ENCODE data around the gene ERI2.
"Not testable (repeated sequence)": the region's sequence is repeated elsewhere in the genome, so short reads cannot be mapped to it uniquely, and the experiment has no call there.

ERI2 gene

GRCh38 chr16:20763461-20764232, 42.6 kb downstream of the ERI2 start, which contains the start of gene ACSM3:
Gene ACSM3 (plus strand): TSS chr16:20764014. CDS start chr16:20770035, 6,021 bp downstream.
- H3K4me3 ChIP-seq (ENCODE audit: low read length) = peak within 1 kb of the TSS; percentile 77; the same call in 1 of the 2 replicates
- TF ChIP-seq ZNF274 (IDR thresholded peaks at IDR 0.05; ENCODE audit: low read depth, low read length) = no peak

DNA sequence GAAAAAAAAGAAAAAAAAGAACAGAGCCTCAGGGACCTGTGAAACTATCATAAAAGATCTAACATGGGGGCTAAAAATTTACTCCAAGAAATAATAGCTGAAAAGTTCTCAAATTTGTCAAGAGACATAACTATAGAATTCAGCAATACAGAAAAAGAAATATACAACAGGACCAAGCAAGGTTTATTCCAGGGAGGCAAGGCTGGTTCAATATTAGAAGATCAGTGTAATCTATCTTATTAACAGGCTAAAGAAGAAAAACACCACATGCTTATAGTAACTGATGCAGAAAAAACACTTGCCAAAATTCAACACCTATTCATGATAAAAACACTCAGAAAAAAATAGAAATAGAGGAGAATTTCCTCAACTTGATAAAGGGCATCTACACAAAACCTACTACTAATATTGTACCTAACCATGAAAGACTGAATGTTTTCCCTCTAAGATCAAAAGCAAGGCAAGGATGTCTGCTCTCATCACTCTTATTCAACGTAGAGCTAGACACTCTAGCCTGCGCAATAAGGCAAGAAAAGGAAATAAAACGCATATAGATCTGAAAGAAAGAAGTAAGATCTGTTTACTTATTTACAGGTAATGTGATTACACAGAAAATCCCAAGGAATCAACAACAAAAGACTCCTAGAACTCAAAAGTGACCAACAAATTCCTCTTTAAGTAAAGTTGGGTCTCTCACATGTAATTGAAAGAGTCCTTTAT, 43.7 kb downstream of the ERI2 start:
- no peak overlapping the region for H3K4me3 ChIP-seq (ENCODE audit: low read length)

GRCh38 chr16:20761175-20761574, 45.1 kb downstream of the ERI2 start:
- TF ChIP-seq ZNF274 (IDR thresholded peaks at IDR 0.05; ENCODE audit: low read depth, low read length) = no peak
- no peak overlapping the region for H3K4me3 ChIP-seq (ENCODE audit: low read length)

More for the DNA sequence above, 43.7 kb downstream of the ERI2 start:
- TF ChIP-seq ZNF274 (IDR thresholded peaks at IDR 0.05; ENCODE audit: low read depth, low read length) = no peak

DNA sequence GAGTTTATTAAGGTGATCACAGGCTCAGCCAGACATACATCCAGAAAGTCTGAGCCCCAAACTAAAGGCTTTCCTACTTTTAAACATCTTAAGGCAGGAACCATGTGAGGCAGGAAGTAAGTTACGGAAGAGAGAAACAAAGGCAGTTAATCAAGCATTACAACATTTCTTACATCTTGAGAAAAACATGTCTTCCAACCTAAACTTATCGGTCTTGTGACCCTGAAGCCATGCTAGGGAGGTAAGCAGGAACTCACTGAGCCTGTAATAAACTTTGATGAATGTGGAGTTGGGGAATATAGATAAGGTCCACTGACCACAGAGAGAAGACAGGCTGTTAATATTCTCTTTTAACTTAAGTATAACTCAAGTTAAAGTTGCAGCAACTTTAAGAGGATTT, 45.9 kb downstream of the ERI2 start:
- TF ChIP-seq ZNF274 (IDR thresholded peaks at IDR 0.05; ENCODE audit: low read depth, low read length) = no peak
- no peak overlapping the region for H3K4me3 ChIP-seq (ENCODE audit: low read length)

DNA sequence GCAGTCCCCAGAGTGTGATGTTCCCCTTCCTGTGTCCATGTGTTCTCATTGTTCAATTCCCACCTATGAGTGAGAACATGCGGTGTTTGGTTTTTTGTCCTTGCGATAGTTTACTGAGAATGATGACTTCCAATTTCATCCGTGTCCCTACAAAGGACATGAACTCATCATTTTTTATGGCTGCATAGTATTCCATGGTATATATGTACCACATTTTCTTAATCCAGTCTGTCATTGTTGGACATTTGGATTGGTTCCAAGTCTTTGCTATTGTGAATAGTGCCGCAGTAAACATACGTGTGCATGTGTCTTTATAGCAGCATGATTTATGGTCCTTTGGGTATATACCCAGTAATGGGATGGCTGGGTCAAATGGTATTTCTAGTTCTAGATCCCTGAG, 50.5 kb downstream of the ERI2 start:
- not testable (repeated sequence) for H3K4me3 ChIP-seq (ENCODE audit: low read length)

DNA sequence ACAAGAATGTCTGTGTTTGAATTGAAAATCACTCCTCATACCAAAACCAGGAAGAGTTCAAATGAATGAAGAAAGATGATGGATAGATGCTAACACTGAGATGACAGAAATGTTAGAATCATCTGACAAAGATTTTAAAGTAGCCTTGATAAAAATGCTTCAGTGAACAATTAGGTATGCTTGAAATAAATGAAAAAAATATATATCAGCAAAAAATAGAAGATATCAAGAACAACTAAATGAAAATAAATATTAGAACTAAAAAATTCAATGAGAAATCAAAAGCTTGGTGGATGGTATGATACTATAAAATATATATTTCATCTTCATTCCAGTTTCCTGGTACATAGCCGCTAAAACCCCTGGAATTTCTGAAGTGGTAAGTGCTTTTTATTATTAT, 51.0 kb downstream of the ERI2 start:
- TF ChIP-seq ZNF274 (IDR thresholded peaks at IDR 0.05; ENCODE audit: low read depth, low read length) = no peak
- no peak overlapping the region for H3K4me3 ChIP-seq (ENCODE audit: low read length)

GRCh38 chr16:20753727-20754126, 52.5 kb downstream of the ERI2 start:
- no peak overlapping the region for H3K4me3 ChIP-seq (ENCODE audit: low read length)
- no peak for TF ChIP-seq ZNF274 (IDR thresholded peaks at IDR 0.05; ENCODE audit: low read depth, low read length)

DNA sequence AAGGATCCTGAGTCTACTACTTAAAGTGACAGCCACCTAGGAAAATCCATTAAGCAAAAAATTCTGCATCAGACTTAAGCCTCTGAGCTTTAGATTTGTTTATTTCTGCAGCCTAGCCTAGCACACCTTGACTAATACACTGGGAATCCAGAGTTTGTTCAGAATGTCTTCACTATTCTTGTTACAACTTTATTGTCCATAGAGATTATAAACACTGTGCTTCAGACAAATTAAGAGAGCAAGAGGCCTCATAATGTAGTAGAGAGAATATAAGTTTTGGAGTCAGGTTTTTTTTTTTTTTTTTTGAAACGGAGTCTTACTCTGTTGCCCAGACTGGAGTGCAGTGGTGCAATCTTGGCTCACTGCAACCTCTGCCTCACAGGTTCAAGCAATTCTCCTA, 55.7 kb downstream of the ERI2 start:
- TF ChIP-seq ZNF274 (IDR thresholded peaks at IDR 0.05; ENCODE audit: low read depth, low read length) = no peak
- H3K4me3 ChIP-seq (ENCODE audit: low read length) = no peak overlapping the region

GRCh38 chr16:20749474-20749873, 56.8 kb downstream of the ERI2 start:
- no peak overlapping the region for H3K4me3 ChIP-seq (ENCODE audit: low read length)
- no peak for TF ChIP-seq ZNF274 (IDR thresholded peaks at IDR 0.05; ENCODE audit: low read depth, low read length)

DNA sequence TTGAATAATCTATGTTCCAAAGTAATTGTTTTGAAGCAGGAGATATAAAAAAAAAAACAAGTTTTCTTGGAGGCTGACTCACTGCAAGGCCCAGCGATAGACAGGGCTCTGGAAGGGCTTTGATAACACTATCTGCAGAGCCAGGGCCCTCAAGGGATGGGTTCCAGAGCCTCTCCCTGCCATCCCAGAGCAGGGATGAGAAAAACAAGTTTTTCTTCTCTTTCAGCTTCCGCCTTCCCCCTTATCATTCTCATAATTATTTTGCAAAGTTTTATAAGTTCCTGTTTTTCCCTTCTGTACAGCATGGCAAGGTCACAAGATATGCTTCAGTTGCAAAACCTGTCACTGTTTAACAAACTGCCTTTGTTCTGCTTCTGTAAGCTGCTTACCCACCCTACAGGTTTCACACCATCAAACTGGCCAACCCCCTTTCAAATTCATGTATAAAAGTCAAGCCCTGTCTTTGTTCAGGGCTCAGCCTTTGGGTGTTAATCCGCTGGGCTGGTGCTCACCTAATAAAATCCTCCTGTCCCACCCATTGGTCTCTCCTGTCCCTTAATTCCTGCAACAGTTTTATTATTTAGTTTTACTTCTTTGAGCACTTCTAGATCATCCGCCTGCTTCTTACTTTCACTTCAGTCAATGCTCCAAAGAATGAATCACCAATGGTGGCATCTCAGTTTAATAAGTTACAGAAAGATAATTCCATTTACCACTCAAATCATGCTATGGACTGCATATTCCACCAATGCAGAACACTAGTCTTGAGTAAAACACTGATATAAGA, 59.0 kb downstream of the ERI2 start:
- no peak overlapping the region for H3K4me3 ChIP-seq (ENCODE audit: low read length)
- no peak for TF ChIP-seq ZNF274 (IDR thresholded peaks at IDR 0.05; ENCODE audit: low read depth, low read length)

DNA sequence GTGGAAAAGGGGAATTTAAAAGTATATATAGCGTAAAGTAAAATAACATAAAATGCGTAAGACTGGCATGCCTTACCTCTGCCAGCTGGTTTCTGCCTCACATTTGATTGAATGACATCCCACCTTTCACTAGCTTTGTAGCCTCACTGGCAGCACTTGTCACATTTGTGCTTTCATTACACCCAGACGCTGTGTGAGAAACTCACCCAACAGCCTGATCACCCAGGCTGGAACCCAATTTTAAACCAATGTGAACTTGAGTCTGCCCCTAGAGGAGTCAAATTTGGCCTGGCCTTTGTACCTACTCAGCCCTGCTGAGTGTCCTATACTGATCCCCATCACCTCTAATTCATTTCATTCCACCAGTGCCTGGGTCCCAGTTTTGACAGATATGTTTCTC, 59.8 kb downstream of the ERI2 start:
- no peak for TF ChIP-seq ZNF274 (IDR thresholded peaks at IDR 0.05; ENCODE audit: low read depth, low read length)
- H3K4me3 ChIP-seq (ENCODE audit: low read length) = no peak overlapping the region
